Renal cortical epithelial cell (primary cell): ENCODE results near the gene SOX9. TPM values are rescaled to one million over a fixed set of nuclear protein-coding genes. Genes with fewer than 3 reads are reported as not detected.
A peak's percentile ranks its signal among the peaks of the same experiment; 100 is the strongest.

Source experiments
- DNase-seq: peaks from one replicate; pipeline ENCODE4 v3.0.0-alpha.2; 2011; ENCODE audit warnings: low read depth
- total RNA-seq: library from RNA; depleted of rRNA; stranded (reverse); fragments of >200 nt; gene quantifications from 2 replicates; pipeline ENCODE4 v1.2.3, GENCODE V29; 2014

SOX9 gene
- total RNA-seq, 1 donor from 2014 or later = 12.9 TPM

DNA sequence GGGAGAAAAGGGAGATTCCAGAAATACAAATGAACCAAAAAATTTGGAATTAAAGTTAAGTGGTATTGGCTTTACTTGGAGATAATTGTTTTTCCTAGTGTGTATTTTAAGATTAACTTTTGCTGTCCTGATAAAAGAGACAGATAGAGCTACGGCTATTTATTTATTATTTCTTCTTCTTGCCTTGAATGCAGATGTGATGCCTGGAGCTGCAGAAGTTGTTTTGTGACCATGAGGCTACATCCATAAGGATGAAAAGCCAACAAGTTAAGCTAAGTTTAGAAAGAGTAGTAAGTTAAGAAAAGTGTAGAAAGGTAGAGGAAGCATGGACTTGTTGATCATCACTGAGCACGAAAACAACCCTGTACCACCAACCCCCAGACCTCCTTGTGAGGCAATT, 41.7 kb downstream of the SOX9 start:
- no peak for DNase-seq

GRCh38 chr17:72163474-72163873, 42.7 kb downstream of the SOX9 start:
- no peak for DNase-seq

- DNase-seq = no peak
These were observed 43.4 kb downstream of the SOX9 start for GRCh38 chr17:72164158-72164739.

- DNase-seq = no peak
These were observed 44.5 kb downstream of the SOX9 start for GRCh38 chr17:72165192-72165866.

DNA sequence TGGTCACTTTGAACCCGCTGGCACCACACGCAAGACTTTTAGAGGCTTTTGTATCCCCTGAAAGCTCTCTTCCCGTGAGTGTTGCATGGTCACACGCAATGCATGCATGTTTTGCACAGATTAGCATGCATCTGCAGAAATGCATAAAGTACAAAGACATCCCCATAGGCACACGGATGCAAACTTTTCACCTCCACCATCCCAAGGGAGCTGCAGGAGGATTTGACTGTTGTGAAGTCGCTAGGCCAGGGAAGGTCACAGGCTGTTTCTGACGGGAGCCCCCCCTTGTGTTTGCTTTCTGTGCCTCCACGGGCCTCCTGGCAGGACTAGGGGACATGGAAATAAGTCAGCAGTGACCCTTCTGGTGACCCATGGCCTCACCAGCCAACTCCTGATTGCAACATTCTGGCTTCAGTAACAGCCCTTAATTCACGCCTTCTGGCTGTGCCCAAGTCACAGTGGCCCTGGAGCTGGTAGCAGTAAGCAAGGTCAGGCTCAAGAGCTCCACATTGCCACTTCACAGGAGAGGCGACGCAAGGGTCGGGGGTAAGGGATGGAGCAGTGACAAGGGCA, 45.1 kb downstream of the SOX9 start:
- peak; percentile 51 for DNase-seq

DNA sequence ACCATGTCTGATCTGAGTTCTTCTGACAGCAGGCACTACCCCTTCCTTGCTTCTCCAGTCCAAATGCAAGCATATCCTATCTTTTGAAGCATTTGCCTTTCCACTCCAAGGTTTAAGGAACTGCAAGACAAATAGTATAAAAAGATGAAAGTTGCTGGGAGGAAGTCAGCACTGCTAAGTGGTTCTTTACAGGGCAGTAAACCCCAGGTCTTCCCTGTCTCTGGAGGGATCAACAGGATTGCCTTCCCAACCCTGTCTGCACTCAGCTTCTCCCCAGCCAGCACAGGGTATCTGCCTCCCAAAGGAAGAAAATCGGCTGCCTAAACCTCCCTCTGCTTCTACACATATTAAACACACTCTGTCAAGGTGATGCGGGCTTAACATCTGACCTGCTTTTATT, 46.8 kb downstream of the SOX9 start:
- DNase-seq = no peak

DNA sequence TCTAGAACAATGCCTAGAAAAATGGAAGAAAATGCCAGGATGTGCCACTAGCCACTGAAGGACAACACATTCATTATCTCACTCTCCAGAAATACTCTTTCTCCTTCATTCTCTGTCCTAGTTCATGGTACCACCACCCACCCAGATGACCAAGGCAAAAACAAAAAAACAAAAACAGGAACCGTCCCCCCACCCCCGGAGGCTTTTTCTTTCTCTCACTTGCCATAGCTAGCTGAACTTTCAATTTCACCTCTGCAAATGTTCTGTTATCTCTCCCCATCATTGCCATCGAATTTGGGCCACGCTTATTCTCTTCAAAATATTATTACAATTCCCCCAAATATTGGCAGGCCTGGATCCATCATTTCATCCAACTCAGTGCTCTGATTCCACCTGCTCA, 49.0 kb downstream of the SOX9 start:
- no peak for DNase-seq

- no peak for DNase-seq
These were observed 51.2 kb downstream of the SOX9 start for GRCh38 chr17:72171703-72172667.

DNA sequence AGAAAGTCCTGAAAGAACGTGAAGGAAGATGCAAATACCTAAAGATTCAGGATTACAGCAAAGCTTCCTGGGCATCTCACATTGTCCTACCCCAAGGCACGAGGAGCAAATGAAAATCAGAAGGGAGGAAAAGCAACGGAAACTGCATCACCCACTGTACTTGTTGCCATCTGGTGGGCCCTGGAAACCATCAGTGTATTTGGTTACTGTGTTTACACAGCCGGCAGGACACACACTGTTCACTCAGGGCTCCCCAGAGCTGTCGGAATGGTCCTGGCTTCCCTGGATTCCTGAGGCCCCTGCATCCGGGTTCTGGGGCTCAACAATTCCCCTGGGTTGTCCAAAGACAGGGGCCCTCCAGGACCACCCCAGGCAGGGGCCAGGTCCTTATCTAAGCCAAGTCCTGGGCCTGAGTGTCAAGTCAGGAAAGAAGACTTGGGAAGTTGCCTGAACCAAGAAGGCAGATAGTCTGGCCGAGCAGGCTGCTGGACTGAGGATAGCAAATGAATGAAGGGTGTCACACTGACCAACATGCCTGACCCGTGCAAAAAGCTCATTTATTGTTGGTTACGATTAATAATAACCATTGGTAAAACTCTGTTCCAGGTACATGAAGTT, 52.8 kb downstream of the SOX9 start:
- DNase-seq = no peak

- DNase-seq = no peak
These were observed 54.4 kb downstream of the SOX9 start for GRCh38 chr17:72175263-72175662.
